GM18858 (cell line): Measurements from ENCODE around the gene GALNT2.

ENCODE experiments used
- ATAC-seq: cut with Tn5 transposase; IDR thresholded peaks from one replicate; pipeline ENCODE4 v1.9.1; 2021; ENCODE audit not compliant: unreplicated experiment

Gene GALNT2

DNA sequence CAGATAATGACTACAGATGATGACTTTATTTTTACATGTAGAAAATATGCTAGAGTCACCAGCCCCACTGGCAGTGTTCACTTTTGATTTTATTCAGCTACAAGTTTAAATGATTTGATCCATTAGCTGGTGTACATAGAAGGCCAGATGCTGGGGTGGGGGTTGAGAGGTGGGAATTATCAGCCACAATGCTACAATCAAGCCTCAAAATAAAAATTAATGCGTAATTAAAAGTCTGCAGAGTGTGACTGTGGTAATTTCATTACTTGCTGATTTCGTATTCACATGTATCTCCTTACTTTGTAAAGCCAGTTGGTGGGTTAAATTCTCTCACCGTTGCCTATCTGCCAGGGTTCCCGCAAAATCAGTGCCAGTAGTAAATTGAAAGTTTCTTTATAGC is 109.3 kb downstream of the GALNT2 start:
- ATAC-seq, result no peak

- no peak for ATAC-seq
These were observed 109.9 kb downstream of the GALNT2 start for GRCh38 chr1:230176871-230177411.

- no peak for ATAC-seq
These were observed 112.2 kb downstream of the GALNT2 start for GRCh38 chr1:230179249-230179648.

DNA sequence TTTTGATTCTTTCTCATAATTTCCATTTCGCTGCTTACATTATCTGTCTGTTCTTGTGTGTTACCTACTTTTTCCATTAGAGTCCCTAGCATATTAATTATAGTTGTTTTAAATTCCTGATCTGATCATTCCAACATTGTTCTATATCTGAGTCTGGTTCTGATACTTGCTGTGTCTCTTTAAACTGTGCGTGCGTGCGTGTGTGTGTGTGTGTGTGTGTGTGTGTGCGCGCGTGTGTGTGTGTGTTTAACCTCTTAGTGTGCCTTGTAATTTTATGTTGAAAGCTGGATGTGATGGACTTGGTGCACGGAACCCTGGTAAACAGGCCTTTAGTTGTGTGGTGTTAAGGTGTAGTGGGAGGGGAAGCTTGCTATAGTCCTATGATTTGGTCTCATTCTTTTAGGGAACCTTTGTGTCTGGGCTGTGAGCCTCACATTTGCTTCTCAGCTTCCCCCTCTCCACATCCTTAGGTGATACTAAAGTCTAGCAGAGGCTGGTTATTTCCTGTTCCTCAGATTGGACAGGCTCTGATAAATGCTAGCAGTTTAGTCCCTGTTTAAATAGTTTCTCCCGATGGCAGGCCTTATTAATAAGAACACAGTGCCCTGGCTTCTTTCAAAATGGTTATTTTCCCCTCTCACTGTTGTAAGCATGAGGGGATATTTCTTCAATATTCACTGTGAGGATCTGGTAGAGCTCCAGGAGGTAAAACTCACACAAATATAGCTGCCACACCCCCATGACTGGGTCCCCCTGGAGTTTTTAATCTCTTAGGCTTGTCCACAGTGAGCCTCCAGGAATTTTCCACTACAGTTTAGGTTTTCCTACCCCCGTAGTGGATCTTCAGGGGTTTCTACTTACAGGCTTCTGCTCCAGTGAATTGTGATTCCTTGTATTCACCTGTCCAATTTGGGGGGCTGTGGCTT is 118.3 kb downstream of the GALNT2 start:
- no peak for ATAC-seq

- ATAC-seq, result no peak
These were observed 119.2 kb downstream of the GALNT2 start for GRCh38 chr1:230186003-230186863.

DNA sequence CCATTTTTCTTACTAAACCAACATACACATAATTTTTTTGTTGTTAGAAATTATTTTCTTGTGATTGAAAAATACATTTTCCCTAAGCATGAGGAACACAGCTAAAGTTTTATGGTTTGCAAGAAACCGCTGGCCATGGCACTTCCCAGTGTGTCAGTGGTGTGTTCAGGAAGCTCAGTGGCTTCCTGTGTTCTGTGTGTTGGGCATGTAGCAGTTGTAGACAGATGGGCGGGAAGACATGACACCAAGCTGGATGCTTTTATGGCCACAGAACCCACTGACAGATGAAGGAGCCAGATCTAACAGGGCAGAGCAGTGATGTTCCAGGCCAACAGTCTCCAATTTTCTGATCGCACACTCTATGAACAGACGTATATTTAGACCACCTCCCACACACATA is 119.8 kb downstream of the GALNT2 start:
- ATAC-seq, result no peak

DNA sequence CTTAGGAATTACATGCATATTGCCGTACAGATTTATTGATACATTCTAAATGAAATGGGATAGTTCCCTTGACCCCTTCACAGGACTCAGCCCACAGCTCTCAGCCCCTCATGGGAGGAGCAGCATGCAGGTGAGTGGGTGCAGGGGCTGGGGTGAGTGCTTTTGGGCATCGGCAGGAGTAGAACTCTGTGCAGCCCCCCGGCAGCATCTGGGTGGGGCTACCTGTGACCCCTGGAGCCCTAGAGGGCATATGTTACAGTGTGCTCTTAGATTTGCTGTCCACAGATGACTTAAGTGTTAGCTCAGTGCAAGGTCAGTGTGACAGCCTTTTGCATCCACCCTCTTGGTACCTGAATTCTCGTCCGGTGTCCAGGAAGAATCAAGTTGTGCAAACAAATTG is 120.3 kb downstream of the GALNT2 start:
- ATAC-seq, result no peak

DNA sequence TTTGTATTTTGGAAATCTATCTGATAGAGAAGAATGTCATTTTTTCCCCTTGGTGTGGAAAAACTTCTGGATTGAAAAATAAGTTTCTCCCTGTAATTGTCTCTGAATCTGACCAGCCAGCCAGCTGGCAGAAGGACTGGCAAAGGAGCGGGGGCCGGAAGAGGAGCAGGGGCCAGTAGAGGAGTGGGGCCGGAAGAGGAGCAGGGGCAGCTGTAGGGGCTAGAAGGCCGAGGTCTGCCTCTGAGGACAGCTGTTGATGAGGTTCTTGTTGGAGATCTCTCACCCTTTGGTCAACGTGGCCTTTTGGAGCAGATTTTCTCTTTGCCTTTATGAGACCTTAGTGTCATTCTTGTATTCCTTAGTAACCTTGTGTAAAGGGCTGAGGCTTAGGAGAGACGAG is 121.8 kb downstream of the GALNT2 start:
- no peak for ATAC-seq

DNA sequence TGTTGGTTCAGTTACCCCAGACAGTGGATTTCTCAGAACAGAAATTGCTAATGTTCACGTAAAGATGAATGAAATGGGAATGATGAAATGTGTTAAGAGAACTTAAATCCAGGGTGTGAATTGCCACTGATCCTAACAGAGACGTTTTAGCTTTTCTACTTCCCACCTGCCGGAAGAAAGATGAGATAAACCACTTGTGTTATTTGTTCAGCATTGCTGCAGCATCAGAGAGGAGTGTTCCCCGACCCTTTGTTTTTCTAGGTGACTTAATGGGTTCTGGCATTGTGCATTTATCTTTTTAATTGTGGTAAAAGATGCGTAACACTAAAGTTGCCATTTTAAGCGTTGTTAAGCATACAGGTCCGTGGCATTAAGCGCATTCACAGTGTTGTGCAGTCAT is 122.3 kb downstream of the GALNT2 start:
- ATAC-seq, result no peak

DNA sequence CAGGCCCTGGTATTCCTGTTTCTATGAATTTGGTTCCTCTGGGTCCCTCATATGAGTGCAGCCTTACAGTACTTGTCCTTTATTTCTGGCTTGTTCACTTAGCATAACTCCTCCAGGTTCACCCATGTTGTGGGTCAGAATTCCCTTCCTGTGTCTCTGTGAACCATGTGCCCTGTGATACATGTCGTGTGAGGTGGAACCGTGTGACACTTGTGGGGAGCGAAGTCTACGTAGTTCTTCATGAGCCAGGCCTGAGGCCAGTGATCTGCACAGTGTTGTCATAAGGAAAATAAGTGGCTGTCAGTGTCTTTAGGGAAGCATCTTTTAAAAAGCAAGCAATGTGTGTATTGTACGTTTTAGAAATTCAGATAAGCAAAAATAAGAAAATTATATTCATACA is 122.8 kb downstream of the GALNT2 start:
- ATAC-seq, result no peak

DNA sequence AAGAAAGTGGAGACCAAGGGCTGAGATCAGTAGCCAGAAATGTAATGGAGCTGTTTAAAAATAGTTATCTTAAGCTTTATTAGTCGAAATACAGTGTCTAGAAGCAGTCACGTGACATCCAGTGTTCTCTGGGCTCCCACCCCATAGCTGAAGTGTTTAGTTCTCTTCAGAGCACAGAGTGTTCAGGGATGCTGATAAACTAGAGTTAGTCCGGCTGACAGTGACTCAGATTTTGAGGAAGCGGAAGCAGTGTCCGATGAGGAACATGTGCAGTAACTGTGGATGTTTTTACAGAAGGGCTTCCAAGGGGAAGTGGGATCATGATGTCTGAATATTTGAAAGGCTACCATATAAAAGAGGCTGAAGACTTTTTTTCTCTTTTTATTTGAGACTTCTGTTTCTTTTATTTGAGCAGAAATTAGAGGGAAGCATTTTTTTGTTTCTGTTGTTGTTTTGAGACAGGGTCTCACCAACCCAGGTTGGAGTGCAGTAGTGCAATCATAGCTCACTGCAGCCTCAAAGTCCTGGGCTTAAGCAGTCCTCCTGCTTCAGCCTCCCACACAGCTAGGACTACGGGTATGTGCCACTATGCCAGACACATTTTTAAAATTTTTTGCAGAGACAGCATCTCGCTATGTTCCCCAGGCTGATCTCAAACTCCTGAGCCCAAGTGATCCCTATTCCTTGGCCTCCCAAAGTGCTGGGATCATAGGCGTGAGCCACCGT is 124.2 kb downstream of the GALNT2 start:
- ATAC-seq, result no peak

DNA sequence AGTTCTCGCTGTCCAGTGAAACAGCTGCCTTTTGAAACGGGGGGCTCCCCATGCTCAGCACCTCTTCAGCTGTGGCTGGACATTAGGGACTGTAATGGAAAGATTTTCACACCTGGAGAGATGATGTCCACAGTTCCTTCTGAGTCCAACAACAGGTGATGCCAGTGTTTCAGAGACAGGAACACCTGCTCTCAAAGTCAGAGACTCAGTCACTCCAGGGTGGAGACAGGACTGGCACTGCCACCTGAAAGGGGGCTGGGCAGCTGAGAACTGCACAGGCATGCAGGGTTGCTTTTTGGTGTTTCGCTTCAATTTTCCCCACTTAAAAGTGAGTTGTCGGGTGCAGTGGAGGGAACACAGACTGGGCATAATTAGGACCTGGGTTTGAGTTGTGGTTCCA is 124.8 kb downstream of the GALNT2 start:
- ATAC-seq, result no peak

GRCh38 chr1:230194525-230194924 is 127.5 kb downstream of the GALNT2 start:
- no peak for ATAC-seq

- ATAC-seq, result no peak
These were observed 128.2 kb downstream of the GALNT2 start for GRCh38 chr1:230195199-230195598.

DNA sequence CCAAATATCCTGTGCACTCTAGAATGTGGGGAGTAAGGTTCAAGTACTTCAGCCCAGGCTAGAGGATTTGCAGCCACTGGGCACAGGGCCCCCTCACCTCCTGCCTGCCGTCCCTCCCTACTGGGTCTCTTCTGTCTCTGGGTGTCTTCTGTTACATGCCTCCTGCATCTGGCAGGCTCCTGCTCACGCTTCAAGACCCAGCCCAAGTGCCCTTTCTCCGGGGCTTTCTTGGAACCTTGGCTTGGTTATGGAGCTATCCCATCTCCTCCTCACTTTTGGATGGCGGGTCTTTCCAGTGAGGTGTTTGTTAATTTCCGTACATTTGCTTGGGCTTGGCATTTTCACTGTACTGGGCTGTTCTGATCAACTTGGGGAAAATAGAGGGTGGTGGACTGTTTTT is 129.0 kb downstream of the GALNT2 start:
- no peak for ATAC-seq

GRCh38 chr1:230197644-230198567 is 130.9 kb downstream of the GALNT2 start:
- ATAC-seq, result no peak

GRCh38 chr1:230199034-230199433 is 132.0 kb downstream of the GALNT2 start:
- no peak for ATAC-seq

DNA sequence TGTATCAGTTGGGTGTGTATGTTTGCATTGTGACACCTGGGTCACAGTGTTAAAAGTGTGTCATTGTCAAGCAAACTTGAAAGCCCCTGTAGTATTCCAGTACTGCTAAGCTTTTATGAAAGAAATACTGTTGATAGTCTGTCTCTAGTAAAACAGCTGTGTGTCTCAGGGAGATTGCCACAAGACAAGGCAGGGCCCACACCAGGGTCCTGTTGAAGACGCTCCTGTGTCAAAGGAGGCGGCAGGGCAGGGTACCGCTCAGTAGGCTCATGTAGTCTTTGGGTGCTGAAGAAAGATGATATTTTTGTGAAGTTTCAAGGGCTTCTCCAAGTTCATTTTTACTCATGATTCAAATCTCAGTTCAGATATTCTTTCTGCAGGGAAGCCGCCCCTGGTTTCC is 132.5 kb downstream of the GALNT2 start:
- no peak for ATAC-seq

- no peak for ATAC-seq
These were observed 133.2 kb downstream of the GALNT2 start for GRCh38 chr1:230200276-230200675.

GRCh38 chr1:230201445-230201844 is 134.4 kb downstream of the GALNT2 start:
- ATAC-seq, result no peak
